GM23338 (cell line): Measurements from ENCODE around the gene USP24.

Experiments
- CREB1 ChIP-seq: fragments of 250-450 bp; sonication (Bioruptor Pico); IDR thresholded peaks from 2 replicates; pipeline ENCODE4 v1.5.0; 2020; ENCODE audit warnings: low read depth, mild to moderate bottlenecking, moderate library complexity
- EZH2 ChIP-seq: fragments of 200-600 bp; sonication (generic); IDR thresholded peaks from one replicate; pipeline ENCODE4 v1.8.0; 2017; ENCODE audit warnings: antibody characterized with exemption, mild to moderate bottlenecking, low read depth; ENCODE audit not compliant: unreplicated experiment
- EZH2phosphoT487 ChIP-seq: fragments of 200-600 bp; sonication (generic); IDR thresholded peaks from one replicate; pipeline ENCODE4 v1.8.1; 2018; ENCODE audit warnings: antibody characterized with exemption; ENCODE audit not compliant: unreplicated experiment
- NANOG ChIP-seq: IDR thresholded peaks from 2 replicates; pipeline ENCODE4 v1.6.1; 2016; ENCODE audit warnings: antibody characterized with exemption, borderline replicate concordance
- POLR2AphosphoS5 ChIP-seq: IDR thresholded peaks from 2 replicates; pipeline ENCODE4 v1.6.1; 2016; ENCODE audit warnings: antibody characterized with exemption, low read depth
- STAT1 ChIP-seq: IDR thresholded peaks from one replicate; pipeline ENCODE4 v1.6.1; 2016; ENCODE audit warnings: antibody characterized with exemption; ENCODE audit not compliant: unreplicated experiment
- ZNF331 ChIP-seq: fragments of 250-450 bp; sonication (Bioruptor Pico); IDR thresholded peaks from 2 replicates; pipeline ENCODE4 v1.5.0; 2020; ENCODE audit warnings: low read depth, mild to moderate bottlenecking, moderate library complexity
- TF ChIP-seq, protein P1 (sequence below), 2 experiments: fragments of 200-600 bp in 1 of 2; sonication (generic) in 1 of 2; conservative IDR thresholded peaks; 2 replicates each; pipeline versions ENCODE4 v1.5.1 to v1.6.1; 2016 to 2017; ENCODE audit warnings: antibody characterized with exemption in 2 of 2, low read depth in 2 of 2, mild to moderate bottlenecking in 2 of 2, moderate library complexity in 1 of 2
- TF ChIP-seq, protein P2 (sequence below): fragments of 250-450 bp; sonication (Bioruptor Pico); IDR thresholded peaks from 2 replicates; pipeline ENCODE4 v1.5.0; 2020; ENCODE audit warnings: mild to moderate bottlenecking, moderate library complexity
- TF ChIP-seq, protein P3 (sequence below): IDR thresholded peaks from one replicate; pipeline ENCODE4 v1.6.1; 2018; ENCODE audit warnings: antibody characterized with exemption; ENCODE audit not compliant: unreplicated experiment
- TF ChIP-seq, protein P4 (sequence below): IDR thresholded peaks from 2 replicates; pipeline ENCODE4 v1.6.1; 2016; ENCODE audit warnings: antibody characterized with exemption

DNA sequence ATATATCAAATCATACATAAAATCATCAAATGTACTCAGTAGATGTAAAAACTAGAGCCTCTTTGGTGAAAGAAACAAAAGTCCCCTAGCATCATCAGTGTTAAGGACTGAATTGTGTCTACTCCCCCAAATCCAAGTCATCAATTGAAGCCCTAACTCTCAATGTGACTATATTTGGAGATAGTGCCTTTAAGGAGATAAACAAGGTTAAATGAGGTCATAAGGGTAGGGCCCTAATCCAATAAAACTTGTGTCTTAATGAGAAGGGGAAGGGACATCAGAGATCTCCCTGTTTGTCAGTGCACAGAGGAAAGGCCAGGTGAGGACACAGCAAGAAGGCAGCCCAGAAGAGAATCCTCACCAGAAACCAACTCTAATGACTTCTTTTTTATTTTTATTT, 33.5 kb downstream of the USP24 start:
- TF ChIP-seq, protein P1, sequence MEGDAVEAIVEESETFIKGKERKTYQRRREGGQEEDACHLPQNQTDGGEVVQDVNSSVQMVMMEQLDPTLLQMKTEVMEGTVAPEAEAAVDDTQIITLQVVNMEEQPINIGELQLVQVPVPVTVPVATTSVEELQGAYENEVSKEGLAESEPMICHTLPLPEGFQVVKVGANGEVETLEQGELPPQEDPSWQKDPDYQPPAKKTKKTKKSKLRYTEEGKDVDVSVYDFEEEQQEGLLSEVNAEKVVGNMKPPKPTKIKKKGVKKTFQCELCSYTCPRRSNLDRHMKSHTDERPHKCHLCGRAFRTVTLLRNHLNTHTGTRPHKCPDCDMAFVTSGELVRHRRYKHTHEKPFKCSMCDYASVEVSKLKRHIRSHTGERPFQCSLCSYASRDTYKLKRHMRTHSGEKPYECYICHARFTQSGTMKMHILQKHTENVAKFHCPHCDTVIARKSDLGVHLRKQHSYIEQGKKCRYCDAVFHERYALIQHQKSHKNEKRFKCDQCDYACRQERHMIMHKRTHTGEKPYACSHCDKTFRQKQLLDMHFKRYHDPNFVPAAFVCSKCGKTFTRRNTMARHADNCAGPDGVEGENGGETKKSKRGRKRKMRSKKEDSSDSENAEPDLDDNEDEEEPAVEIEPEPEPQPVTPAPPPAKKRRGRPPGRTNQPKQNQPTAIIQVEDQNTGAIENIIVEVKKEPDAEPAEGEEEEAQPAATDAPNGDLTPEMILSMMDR (conservative IDR thresholded peaks at IDR 0.05; ENCODE audit: low read depth in 2 of 2) = no peak
- TF ChIP-seq POLR2AphosphoS5 = no peak
- TF ChIP-seq EZH2 = no peak
- no peak for TF ChIP-seq EZH2phosphoT487
- TF ChIP-seq, protein P2, sequence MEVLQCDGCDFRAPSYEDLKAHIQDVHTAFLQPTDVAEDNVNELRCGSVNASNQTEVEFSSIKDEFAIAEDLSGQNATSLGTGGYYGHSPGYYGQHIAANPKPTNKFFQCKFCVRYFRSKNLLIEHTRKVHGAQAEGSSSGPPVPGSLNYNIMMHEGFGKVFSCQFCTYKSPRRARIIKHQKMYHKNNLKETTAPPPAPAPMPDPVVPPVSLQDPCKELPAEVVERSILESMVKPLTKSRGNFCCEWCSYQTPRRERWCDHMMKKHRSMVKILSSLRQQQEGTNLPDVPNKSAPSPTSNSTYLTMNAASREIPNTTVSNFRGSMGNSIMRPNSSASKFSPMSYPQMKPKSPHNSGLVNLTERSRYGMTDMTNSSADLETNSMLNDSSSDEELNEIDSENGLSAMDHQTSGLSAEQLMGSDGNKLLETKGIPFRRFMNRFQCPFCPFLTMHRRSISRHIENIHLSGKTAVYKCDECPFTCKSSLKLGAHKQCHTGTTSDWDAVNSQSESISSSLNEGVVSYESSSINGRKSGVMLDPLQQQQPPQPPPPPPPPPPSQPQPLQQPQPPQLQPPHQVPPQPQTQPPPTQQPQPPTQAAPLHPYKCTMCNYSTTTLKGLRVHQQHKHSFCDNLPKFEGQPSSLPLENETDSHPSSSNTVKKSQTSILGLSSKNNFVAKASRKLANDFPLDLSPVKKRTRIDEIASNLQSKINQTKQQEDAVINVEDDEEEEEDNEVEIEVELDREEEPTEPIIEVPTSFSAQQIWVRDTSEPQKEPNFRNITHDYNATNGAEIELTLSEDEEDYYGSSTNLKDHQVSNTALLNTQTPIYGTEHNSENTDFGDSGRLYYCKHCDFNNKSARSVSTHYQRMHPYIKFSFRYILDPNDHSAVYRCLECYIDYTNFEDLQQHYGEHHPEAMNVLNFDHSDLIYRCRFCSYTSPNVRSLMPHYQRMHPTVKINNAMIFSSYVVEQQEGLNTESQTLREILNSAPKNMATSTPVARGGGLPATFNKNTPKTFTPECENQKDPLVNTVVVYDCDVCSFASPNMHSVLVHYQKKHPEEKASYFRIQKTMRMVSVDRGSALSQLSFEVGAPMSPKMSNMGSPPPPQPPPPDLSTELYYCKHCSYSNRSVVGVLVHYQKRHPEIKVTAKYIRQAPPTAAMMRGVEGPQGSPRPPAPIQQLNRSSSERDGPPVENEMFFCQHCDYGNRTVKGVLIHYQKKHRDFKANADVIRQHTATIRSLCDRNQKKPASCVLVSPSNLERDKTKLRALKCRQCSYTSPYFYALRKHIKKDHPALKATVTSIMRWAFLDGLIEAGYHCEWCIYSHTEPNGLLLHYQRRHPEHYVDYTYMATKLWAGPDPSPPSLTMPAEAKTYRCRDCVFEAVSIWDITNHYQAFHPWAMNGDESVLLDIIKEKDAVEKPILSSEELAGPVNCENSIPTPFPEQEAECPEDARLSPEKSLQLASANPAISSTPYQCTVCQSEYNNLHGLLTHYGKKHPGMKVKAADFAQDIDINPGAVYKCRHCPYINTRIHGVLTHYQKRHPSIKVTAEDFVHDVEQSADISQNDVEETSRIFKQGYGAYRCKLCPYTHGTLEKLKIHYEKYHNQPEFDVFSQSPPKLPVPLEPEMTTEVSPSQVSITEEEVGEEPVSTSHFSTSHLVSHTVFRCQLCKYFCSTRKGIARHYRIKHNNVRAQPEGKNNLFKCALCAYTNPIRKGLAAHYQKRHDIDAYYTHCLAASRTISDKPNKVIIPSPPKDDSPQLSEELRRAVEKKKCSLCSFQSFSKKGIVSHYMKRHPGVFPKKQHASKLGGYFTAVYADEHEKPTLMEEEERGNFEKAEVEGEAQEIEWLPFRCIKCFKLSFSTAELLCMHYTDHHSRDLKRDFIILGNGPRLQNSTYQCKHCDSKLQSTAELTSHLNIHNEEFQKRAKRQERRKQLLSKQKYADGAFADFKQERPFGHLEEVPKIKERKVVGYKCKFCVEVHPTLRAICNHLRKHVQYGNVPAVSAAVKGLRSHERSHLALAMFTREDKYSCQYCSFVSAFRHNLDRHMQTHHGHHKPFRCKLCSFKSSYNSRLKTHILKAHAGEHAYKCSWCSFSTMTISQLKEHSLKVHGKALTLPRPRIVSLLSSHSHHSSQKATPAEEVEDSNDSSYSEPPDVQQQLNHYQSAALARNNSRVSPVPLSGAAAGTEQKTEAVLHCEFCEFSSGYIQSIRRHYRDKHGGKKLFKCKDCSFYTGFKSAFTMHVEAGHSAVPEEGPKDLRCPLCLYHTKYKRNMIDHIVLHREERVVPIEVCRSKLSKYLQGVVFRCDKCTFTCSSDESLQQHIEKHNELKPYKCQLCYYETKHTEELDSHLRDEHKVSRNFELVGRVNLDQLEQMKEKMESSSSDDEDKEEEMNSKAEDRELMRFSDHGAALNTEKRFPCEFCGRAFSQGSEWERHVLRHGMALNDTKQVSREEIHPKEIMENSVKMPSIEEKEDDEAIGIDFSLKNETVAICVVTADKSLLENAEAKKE (CRISPR knock-in tag) = no peak
- no peak for TF ChIP-seq CREB1 (CRISPR knock-in tag)
- TF ChIP-seq, protein P3, sequence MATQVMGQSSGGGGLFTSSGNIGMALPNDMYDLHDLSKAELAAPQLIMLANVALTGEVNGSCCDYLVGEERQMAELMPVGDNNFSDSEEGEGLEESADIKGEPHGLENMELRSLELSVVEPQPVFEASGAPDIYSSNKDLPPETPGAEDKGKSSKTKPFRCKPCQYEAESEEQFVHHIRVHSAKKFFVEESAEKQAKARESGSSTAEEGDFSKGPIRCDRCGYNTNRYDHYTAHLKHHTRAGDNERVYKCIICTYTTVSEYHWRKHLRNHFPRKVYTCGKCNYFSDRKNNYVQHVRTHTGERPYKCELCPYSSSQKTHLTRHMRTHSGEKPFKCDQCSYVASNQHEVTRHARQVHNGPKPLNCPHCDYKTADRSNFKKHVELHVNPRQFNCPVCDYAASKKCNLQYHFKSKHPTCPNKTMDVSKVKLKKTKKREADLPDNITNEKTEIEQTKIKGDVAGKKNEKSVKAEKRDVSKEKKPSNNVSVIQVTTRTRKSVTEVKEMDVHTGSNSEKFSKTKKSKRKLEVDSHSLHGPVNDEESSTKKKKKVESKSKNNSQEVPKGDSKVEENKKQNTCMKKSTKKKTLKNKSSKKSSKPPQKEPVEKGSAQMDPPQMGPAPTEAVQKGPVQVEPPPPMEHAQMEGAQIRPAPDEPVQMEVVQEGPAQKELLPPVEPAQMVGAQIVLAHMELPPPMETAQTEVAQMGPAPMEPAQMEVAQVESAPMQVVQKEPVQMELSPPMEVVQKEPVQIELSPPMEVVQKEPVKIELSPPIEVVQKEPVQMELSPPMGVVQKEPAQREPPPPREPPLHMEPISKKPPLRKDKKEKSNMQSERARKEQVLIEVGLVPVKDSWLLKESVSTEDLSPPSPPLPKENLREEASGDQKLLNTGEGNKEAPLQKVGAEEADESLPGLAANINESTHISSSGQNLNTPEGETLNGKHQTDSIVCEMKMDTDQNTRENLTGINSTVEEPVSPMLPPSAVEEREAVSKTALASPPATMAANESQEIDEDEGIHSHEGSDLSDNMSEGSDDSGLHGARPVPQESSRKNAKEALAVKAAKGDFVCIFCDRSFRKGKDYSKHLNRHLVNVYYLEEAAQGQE = no peak
- TF ChIP-seq STAT1 = no peak
- TF ChIP-seq NANOG = no peak
- TF ChIP-seq, protein P4, sequence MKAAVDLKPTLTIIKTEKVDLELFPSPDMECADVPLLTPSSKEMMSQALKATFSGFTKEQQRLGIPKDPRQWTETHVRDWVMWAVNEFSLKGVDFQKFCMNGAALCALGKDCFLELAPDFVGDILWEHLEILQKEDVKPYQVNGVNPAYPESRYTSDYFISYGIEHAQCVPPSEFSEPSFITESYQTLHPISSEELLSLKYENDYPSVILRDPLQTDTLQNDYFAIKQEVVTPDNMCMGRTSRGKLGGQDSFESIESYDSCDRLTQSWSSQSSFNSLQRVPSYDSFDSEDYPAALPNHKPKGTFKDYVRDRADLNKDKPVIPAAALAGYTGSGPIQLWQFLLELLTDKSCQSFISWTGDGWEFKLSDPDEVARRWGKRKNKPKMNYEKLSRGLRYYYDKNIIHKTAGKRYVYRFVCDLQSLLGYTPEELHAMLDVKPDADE = no peak
- no peak for TF ChIP-seq ZNF331 (CRISPR knock-in tag)
